GM21367 (cell line): ENCODE results near the gene RNF180.
"Not testable (repeated sequence)": the region's sequence is repeated elsewhere in the genome, so short reads cannot be mapped to it uniquely, and the experiment has no call there.

Experiments
- ATAC-seq: cut with Tn5 transposase; IDR thresholded peaks from one replicate; pipeline ENCODE4 v1.9.1; 2021; ENCODE audit not compliant: unreplicated experiment

Gene RNF180

DNA sequence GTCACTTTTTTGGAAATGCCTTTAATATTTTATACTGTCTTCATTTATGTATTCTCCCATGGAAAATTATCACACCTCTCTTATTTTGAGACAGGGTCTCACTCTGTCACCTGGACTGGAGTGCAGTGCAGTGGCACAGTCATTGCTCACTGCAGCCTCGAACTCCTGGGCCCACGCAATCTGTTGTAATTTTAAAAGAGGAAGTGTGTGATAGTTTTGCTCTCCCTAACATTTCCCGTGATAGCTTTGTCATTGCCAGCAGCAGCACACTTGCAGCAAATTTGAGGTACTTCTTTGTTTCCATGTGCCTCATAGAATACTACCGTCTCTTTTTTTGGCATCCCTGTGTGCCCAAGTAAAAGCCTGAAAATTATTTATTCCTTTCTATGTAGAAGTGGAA lies 103.5 kb downstream of the RNF180 start:
- ATAC-seq, result no peak

DNA sequence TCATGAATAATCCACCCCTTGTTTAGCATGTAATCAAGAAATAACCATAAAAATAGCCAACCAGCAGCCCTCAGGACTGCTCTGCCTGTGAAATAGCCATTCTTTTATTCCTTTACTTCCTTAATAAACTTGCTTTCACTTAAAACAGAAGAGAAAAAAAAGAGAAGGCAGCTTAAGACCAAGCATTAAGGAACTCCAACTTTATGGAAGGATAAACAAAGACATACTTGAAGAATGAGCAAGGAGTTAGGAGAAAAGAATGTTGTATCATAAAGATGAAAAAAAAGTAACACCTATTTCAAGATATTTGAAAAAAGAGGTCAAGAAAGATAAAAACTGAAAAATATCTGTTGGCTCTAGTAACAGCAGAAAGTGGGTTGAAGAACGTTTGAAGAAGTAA lies 107.6 kb downstream of the RNF180 start:
- no peak for ATAC-seq

DNA sequence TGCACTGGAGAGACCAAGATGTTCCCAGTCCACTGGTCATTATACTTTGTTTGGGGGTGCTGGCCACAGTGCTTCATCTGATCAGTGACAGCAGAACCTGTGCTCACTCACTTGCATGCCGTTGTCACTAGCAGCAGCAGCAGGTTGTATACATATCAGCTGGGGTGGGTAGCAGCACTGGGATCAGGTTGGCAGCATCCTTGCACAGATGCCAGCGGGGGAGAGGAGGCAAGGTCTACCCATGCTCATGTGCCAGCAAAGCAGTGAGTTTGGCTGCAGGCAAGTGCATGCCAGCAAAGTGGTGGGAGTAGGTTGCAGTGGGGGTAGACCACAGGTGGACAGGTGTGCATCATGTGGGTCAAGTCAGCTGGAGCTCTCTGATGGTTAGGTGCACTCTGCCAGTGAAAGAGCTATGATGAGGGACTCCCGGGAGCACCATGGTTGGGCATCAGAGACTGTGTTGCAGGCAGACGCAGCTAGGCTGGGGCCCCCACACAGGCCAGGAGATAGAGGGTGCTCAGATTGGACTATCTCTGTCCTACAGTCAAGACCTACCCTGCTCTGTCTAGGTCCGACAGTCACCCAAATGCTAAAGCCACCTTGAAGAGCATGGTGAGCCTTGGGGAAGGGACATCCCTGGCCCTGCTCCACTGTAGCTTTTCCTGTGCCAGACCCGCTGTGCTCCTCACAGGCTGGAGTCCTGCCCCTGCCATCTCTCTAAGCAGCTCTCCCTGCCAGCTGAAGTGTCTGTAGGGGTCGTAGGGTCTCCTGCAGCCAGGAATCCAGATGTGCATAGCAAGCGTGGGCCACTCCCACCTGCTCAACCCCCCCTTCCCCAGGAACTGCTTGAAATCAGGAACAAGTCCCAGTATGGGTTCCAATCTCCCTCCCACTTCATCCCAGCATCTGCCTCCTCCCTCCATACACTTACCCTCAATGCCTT lies 119.8 kb downstream of the RNF180 start:
- ATAC-seq, result no peak

DNA sequence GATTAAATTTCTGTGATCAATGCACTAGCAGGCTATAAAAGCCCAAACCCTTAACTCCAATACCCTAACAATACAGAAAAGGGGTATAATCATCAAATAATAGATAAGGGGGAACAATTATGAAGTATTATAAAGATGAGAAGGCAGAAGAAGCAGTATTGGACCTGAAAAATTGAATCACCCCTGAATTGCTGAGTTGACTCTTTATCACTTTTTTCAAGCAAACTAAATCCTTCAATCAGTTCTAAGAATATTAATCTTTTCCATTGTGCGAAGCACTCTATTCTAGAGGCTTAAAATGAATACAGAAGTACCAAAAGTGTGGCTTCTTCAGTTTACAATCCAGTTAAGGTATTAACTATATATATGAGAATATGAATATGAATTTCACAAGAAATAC lies 120.7 kb downstream of the RNF180 start:
- ATAC-seq, result no peak

DNA sequence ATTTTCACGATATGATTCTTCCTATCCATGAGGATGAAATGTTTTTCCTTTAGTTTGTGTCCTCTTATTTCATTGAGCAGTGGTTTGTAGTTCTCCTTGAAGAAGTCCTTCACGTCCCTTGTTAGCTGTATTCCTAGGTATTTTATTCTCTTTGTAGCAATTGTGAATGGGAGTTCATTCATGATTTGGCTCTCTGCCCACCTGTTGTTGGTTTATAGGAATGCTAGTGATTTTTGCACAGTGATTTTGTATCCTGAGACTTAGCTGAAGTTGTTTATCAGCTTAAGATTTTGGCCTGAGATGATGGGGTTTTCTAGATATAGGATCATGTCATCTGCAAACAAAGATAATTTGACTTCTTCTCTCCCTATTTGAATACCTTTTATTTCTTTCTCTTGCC lies 122.9 kb downstream of the RNF180 start:
- ATAC-seq, result not testable (repeated sequence)

DNA sequence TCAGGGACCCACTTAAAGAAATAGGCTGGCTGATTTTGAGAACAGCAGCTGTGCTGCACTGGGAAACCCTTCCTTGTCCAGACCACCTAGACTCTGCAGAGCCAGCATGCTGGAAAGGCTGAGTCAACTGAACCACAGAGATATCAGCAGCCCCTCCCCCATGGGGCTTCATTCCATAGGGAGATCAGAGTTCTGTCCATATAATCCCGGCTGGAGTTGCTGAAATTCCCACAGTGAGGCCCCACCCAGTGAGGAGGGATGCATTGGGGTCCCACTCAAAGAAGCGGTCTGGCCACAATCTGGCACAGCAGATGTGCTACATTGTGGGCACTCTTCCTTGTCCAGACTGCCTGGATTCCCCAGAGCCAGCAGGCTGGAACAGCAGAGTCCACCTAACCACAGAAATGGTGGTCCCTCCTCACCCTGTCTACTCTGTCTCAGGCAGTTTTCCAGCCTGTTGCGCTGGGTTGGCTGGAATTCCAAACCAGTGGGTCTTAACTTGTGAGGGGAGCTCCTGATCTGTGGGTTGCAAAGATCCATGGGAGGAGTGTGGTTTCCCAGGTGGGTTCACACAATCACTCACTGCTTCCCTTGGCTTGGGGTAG lies 127.1 kb downstream of the RNF180 start:
- ATAC-seq, result no peak

DNA sequence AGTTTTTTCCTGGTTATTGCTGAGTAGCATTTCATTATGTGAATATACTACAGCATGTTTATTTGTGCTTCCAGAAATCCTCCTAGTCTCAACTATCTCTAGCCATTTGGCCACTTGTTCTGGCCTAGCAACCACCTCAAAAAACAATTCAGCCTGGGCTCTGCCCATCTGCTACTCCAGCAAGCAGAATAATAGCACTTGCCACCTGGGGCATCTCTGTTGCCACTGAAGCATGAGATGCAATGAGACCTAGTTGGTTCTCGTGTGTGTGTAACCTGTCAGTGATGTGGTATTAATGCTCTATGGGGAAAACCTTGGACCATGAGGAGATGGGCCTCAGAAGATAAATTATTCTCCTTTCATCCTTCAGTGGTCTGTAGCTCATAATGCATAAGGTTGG lies 129.5 kb downstream of the RNF180 start:
- no peak for ATAC-seq

DNA sequence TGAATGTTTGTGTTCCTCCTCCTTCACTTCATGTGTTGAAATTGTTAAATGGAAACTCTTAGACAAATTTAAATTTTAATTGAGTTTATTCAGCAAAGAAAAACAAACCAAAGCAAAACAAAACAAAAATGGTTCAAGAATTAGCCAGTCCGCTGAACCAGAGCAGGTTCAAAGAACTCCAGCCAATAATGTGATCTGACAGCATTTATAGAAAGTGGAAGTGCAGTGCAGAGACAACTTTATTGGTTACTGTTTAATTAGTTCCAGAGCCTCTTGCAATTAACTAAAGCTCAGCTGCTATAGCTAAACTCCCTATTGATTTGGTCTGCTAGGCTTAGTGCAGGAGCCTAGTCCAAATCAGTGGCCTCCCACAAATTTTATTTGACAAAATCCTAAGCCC lies 132.9 kb downstream of the RNF180 start:
- no peak for ATAC-seq

DNA sequence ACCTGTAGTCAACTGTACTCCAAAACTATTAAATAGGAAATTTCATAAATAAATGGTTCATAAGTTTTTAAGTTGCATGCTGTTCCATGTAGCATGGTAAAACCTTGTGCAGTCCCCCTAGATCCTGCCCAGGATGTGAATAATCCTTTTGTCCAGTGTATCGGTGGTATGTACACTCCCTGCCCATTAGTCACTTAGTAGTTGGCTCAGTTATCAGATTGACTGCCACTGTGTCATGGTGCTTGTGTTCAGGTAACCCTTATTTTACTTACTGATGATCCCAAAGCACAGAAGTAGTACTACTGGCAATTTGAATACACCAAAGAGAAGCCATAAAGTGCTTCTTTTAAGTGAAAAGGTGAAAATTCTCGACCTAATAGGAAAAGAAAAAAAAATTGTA lies 134.2 kb downstream of the RNF180 start:
- no peak for ATAC-seq

DNA sequence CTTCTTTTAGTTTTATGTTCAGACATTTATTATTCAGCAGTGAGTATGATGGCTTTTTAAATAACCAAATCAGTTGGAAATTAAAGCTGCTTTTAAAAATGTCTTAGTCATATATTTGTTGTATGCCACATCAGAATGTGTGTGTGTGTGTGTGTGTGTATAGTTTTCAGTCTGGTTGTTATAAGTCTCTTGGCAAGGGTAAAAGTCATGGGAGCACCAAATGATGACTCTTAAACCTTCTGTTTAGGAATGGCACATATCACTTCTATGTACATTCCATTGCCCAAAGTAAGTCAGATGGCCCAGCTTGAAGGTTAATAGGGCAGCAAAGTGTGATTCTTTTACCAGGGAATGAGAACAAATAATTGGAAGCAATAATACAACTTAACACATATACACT lies 135.9 kb downstream of the RNF180 start:
- ATAC-seq, result no peak

DNA sequence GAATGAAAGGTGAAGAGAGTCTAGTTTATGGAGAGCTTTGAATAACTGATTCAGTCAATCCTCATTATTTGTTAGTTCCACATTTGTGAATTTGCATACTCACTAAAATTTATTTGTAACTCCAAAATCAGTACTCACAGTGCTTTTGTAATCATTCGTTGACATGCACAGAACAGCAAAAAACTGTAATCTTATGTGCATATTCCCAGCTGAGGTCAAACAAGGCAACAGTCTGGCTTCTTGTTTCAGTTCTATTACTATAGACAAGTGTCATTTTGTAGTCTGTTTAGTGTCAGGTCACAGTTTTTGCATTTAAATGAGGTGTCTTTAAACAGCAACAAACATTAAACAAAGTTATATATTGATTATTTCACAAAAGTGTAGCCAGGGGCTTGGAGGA lies 142.5 kb downstream of the RNF180 start:
- ATAC-seq, result no peak

DNA sequence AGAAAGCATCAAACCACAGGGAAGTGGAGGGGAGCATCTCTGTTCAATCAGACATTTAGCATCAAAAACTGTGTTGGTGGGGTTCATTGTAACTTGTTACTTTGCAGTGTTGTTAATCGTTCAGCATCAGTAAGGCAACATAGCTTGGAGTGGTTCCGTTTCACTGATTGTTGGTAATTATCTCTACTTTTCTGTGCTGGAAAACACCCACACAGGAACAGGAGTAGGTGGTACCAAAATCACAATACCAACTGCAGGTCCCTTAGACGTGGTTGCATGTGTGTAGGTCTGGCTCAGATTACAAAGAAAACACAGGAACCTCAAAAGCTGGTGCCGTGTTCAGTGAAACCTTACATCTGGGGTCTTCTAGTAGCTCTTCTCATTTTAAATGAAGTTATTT lies 146.8 kb downstream of the RNF180 start:
- ATAC-seq, result no peak

DNA sequence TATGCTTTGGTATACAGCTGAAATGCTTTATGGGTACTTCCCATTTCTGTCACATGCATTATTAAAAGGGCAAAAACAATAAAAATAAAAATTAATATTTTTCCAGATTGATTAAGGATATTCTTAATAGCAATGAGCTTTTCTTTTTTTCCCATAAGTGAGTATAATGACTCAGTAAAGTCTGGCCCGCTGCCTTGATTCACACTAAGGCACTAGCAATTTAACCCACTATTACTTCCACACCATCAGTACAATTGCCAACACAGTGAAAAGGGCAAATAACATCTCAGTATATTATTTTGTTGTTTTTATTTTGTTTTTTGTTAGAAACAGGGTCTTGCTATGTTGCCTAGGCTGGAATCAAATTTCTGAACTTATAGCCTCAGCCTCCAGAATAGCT lies 150.1 kb downstream of the RNF180 start:
- no peak for ATAC-seq

DNA sequence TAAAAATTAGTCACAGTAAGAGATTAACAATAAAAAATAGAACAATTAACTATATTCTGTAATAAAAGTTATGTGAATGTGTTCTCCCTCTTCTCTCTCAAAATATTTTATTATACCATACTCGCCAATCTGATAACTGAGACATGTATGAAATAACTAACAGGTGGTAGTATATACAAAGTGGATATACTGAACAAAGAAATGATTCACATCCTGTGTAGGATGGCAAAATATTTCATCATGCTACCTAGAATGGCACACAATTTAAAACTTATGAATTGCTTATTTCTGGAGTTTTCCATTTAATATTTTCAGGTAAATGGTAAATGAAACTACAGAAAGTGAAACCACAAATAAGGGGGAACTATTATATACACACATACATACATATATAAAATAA lies 152.5 kb downstream of the RNF180 start:
- ATAC-seq, result no peak

DNA sequence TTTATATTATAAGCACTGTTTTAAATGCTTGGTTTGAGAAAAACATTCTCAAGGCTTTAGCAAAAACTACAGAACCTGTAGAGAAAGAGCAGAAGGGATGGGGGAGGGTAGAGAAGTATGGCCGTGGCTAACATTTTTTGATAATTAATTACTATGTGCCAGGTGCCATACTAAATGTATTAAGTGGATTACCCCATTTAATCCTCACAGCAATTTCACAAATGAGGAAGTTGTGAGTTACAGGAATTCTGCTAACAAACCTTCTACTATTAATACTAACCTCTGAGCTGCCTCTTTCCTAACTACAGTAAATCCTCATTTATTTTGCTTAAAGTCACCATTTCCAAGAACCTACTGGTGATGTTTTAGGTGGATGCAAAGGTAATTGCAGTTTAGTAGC lies 157.9 kb downstream of the RNF180 start:
- ATAC-seq, result no peak

DNA sequence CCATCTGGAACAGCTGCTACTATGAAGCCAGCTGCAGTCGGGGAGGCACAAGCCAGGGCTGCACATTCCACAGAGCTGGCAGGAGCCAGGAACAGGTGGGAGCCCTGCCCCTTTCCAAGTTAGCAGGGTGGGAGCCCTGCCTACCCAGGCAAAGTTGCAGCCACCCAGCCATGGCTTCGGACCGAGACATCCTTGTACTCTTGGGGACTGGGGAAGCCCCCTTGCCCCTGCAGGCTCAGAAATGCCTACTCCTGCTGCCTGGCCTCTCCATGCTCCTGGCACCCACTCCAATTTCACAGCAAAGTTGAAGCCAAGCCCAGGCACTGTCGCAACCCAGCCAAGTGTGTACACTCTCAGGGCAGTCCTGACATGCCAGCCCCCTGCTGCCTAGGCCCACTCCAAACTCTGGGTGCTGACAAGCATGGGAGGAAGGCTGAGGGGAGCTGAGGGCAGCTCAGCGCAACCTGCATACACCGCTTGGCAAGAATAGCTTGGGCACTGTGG lies 165.1 kb downstream of the RNF180 start:
- ATAC-seq, result no peak

DNA sequence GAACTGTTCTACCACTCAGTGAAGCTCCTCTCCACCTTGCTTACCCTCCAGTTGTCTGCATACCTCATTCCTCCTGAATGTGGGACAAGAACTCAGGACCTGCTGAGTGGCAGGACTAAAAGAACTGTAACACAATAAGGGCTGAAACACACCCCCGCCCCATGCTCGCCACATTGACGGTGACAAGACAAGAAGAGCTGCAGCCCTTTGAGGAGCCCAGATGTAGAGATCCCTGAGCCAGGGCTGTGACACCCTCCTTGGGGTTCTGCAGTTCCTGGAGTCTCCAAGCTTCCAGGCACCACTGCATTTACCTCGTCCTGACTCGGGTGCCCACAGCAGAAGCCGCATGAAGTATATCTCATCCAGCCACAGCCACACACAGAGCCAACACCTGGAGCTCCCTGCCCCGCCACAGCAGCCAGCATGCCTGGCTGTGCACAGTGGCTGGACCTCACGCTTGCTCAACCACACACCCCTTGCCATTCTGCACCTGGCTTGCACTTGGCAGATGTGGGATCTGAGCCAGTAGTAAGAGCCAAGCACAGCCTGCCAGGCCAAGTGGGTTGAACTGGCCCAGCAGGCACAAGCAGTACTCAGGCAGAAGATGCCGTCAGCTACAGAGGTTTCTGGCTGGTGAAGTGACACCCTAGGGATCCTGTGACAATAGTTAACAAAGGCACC lies 166.1 kb downstream of the RNF180 start:
- ATAC-seq, result no peak

DNA sequence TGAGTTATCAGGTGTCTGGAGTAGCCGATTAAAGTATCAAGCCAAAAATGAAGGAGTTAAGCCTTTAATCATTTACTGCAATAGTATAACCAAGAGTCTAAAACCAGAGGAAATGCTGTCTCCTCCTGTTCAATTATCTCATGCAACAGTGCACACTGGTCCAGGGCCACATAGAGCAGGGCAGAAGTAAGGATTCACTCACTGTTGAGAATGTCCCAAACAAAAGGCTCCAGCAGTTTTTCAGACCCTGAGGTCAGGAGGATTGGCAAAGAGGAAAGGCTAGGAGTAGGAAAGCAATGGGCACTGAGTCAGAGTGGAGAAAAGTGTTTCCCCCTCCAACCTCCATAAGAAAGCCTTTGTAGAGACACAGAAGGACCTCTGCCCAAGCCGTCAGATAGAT lies 168.2 kb downstream of the RNF180 start:
- no peak for ATAC-seq

DNA sequence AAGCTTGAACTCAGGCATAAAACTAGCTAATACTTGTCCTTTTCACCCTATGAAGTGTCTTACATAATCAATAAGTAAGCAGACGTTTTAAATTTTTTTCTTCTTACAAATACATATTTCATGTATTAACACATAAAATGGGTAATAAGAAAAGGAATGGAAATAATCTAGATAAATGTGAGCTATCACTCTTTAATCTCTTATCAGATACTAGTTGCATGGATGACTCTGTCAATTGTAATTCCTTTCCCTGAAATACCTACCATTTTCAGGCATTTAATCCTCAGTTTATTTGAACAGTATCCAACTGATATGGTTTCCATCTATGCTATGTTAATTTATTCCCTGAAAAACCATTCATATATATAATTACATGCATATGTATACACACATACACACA lies 174.1 kb downstream of the RNF180 start:
- no peak for ATAC-seq

DNA sequence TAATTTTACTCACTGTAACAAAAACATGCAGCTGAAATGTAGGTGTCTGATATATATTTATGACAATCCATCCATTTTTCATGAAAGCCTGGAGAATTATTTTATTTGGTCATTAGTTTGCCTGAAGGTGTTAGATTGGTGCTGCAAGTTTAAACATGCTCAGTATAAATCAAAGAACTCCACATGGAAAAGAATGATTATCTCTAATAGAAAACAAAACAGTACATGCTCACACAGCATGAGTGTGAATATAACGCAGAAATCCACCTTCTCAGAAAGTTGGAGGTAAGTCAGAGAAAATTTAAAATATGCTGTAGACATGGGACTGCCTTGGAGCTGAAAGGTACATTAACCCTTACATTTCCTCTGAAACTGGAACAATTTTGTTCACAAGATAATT lies 174.7 kb downstream of the RNF180 start:
- no peak for ATAC-seq

DNA sequence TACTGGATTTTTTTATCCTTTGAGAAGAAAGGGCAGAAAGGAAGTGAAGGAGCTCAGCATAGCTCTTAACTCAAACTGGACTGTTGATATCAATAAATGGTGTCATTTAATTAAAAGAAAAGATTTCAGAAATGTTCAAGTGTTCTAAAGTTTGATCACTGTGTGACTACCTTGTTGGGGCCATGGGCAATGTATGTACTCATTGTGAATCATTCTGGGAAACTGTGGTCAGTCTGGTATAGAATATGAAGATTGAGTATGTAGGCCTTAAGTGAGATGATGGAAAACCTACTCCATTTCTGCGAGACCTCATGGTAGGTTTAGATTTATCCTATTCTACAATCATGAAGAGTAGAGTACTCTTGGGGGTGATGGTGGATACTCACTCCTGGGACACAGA lies 175.7 kb downstream of the RNF180 start:
- no peak for ATAC-seq

DNA sequence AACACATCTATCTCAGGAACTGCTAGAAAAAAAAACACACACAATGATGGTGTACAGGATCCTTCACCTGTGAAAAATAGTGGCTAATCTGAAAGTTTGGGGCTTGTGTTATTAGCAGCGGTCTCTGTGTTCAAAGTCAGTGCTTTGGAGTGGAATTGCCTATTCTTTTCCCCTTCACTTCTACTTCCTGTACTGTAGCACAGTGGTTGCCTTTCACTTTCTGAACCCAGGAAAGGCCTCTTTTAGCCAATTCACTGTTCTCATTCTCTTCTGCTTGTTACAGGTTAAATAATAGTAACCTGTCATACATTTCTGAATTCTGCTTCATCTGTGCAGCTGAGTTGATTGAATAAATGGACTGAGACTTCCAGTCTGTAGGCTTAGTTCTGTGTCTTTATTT lies 178.9 kb downstream of the RNF180 start:
- ATAC-seq, result no peak
